Measurements from ENCODE around the gene CST6.

Gene CST6

DNA sequence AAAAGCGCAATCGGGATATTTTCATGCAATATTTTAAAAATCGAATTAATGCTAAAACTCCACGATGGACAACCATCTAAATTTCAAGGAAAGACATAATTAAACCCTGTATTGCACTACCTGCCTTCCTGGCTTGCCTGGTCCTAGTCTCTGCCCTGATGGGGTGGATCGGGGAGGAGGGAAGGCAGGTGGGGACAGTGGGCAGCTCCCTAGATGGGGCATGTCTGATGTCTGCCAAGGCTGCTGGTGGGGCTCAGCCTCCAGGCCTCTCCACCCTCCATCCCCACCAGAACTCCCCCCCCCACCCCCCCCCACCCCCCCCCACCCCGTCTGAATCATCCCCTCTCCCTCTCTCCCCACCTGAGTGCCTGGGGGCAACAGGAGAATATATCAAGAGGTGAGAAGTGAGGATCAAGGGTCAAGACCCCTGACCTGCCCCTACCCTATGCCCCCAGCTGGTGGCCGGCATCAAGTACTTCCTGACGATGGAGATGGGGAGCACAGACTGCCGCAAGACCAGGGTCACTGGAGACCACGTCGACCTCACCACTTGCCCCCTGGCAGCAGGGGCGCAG lies 650 bp downstream of the CST6 start:
- no peak for DNase-seq (ENCODE audit: extremely low read depth, low read depth)
- TF ChIP-seq, protein P1, sequence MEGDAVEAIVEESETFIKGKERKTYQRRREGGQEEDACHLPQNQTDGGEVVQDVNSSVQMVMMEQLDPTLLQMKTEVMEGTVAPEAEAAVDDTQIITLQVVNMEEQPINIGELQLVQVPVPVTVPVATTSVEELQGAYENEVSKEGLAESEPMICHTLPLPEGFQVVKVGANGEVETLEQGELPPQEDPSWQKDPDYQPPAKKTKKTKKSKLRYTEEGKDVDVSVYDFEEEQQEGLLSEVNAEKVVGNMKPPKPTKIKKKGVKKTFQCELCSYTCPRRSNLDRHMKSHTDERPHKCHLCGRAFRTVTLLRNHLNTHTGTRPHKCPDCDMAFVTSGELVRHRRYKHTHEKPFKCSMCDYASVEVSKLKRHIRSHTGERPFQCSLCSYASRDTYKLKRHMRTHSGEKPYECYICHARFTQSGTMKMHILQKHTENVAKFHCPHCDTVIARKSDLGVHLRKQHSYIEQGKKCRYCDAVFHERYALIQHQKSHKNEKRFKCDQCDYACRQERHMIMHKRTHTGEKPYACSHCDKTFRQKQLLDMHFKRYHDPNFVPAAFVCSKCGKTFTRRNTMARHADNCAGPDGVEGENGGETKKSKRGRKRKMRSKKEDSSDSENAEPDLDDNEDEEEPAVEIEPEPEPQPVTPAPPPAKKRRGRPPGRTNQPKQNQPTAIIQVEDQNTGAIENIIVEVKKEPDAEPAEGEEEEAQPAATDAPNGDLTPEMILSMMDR (IDR thresholded peaks at IDR 0.05; ENCODE audit: low read depth, low read length) = no peak

DNA sequence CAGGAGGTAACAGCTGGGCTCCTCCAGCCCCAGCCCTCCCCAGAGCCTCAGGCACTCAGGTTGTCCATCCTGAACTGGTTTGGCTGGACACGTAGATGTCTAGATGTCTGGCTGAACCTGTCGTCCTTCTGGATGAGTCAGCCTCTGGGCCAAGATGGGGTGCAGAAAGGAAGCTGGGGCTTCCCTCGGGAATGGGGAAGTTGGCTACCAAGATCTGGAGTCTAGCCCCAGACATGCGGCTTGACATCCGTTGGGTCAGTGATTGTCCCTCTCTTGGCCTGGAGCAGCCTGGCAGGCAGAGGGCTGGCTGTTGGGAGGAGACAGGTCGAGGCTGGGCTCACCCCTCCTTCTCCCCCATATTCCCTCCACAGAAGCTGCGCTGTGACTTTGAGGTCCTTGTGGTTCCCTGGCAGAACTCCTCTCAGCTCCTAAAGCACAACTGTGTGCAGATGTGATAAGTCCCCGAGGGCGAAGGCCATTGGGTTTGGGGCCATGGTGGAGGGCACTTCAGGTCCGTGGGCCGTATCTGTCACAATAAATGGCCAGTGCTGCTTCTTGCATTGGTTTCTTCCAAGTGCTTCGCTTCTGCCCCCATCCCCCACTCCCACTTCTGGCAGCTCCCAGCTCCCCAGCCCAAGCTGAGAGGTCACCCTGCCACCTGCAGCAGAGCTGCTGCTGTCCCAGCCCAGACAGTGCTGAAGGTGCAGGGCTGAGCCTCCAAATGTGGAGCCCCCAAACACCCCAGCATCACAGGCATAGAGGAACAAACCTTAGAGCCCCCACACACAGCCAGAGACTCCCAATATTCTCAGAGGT lies 1.3 kb downstream of the CST6 start:
- TF ChIP-seq, protein P1 (IDR thresholded peaks at IDR 0.05; ENCODE audit: low read depth, low read length) = no peak
- no peak for DNase-seq (ENCODE audit: extremely low read depth, low read depth)

DNA sequence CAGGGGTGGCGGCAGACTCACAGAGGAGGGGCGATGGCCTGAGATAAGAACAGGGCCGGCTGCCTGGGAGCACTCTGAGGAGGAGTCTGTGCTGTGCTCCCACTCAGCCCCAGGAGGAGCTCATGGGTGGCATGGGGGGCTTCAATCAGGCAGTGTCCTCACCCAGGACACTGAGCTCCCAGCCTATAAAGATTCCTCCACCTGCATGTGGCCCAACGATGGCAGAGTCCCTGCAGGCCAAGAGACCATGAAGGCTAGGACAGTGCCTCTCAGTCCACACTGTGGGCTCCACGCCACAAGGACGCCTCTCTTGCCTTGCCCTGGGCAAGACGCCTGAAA lies 1.9 kb downstream of the CST6 start:
- TF ChIP-seq, protein P1 (IDR thresholded peaks at IDR 0.05; ENCODE audit: low read depth, low read length) = no peak
- DNase-seq (ENCODE audit: extremely low read depth, low read depth) = no peak

DNA sequence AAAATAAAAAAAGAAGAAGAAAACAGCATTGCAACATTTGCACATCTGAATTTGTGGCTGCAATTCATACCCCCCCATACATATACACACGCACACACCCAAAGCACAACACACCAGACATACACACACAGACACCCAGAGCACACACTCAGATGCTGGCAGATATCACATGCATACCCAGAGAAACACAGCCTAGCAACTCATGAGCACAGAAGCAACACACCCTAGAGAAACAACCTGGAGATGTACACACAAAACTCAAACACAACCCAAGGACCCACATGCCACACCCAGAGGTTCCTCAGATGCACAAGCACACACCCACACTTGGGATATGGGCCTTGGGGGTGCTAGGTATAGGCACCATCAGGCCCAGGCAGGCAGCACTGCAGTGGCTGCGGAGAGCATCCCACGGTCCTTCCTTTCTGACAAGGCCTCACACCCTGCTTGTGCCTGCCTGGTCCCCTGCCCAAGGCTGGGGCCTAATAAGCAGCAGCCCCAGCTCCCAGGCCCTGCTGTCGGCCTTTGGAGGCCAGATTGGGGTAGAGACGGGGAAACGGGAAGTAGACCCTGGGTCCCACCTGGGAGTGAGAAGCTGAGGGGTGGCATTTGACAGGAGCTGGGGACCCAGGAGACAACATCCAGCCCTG lies 3.1 kb downstream of the CST6 start:
- DNase-seq (ENCODE audit: extremely low read depth, low read depth) = no peak
- TF ChIP-seq, protein P1 (IDR thresholded peaks at IDR 0.05; ENCODE audit: low read depth, low read length) = no peak

DNA sequence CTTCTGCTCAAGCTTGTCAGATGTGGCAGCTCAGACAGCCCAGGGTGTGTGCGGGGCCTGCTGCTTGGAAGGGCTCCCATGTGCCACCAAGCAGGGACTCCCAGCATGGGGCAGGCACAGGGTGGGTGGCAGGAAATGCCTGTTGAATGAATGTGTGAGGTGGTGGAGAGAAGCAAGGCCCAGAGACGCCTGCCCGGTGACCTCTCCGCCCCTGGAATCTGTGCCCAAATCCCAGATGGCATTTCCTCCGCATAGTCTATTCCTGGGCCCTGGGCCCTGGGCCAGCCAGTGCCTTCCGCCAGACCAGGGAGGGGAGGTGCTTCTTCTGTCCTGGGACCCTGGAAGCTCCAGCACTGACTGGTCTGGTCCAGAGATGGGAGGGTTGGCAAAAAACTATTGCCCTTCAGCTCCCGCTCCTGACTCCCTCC lies 3.7 kb downstream of the CST6 start:
- TF ChIP-seq, protein P1 (IDR thresholded peaks at IDR 0.05; ENCODE audit: low read depth, low read length) = no peak
- no peak for DNase-seq (ENCODE audit: extremely low read depth, low read depth)

DNA sequence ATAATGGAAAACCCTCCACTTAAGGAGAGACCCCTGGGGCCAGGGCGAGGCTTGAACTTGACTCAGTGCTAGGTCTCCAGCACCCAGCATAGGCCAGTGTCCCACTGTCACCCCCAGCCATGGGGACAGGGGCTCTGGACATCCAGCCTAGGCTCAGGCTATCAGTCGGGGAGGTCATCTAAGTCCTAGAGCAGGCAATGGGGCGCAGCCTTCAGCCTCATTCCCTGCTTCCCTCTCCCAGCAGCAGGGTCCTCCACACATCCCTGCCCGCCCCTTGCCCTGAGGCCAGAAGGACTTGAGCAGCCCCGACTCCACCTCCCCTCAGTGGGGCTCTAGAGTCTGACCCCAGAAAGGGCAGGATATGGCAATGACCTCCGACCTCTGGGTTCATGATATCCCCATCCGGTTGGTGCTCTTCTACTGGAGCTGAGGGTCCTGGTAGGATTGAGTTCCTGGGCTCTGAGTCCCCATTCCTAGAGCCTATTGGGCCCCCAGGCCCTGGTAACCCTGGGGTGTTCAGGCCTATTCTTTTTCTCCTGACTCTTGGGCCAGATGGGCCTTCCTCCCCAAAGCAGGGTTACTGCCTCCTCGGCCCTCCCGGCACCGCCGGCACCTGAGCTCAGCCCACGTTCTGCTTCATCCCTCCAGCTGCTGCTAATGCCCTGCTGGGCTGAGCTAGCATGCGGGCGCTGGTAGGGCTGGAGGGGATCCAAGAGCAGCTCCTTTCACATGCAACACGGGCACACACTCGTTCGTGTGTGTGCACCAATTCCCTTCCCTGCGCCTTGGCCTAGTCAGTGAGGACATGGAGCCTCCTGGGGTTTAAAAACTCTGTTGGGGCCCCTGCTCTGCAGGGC lies 4.4 kb downstream of the CST6 start:
- no peak for DNase-seq (ENCODE audit: extremely low read depth, low read depth)
- TF ChIP-seq, protein P1 (IDR thresholded peaks at IDR 0.05; ENCODE audit: low read depth, low read length) = no peak
